Heart right ventricle (tissue), 16 donors: ENCODE measurements around the gene FTCDNL1. TPM values are rescaled to one million over a fixed set of nuclear protein-coding genes. Genes with fewer than 3 reads are reported as not detected.
A peak's percentile ranks its signal among the peaks of the same experiment; 100 is the strongest.

Experiments
- ATAC-seq, 8 donors: fragments of 200-7000 bp; cut with Tn5 transposase; one replicate each; pipeline ENCODE4 v1.9.1; 2020; ENCODE audit warnings: mild to moderate bottlenecking in 8 of 8, moderate library complexity in 8 of 8, moderate number of reproducible peaks in 1 of 8
- DNase-seq, 2 donors: peaks; one replicate each; pipeline ENCODE4 v3.0.0-alpha.2; 2020
- H3K27ac ChIP-seq, 10 donors: fragments of 200-600 bp; sonication (generic) in 2 of 10; one replicate each; pipeline versions ENCODE4 v1.5.0 to v1.8.0; 2020 to 2022; ENCODE audit warnings: mild to moderate bottlenecking in 3 of 10
- H3K27me3 ChIP-seq, 7 donors: fragments of 200-600 bp; one replicate each; pipeline ENCODE4 v1.8.0; 2021 to 2022; ENCODE audit warnings: mild to moderate bottlenecking in 2 of 7
- H3K36me3 ChIP-seq, 9 donors: fragments of 200-600 bp; sonication (generic) in 1 of 9; one replicate each; pipeline versions ENCODE4 v1.5.0 to v1.8.0; 2020 to 2022; ENCODE audit warnings: mild to moderate bottlenecking in 2 of 9
- H3K4me1 ChIP-seq, 9 donors: fragments of 200-600 bp; sonication (generic) in 1 of 9; one replicate each; pipeline versions ENCODE4 v1.5.0 to v1.8.0; 2020 to 2022; ENCODE audit warnings: mild to moderate bottlenecking in 4 of 9
- H3K4me3 ChIP-seq, 10 donors: fragments of 200-600 bp; sonication (generic) in 2 of 10; one replicate each; pipeline versions ENCODE4 v1.5.0 to v1.8.0; 2020 to 2022; ENCODE audit warnings: mild to moderate bottlenecking in 7 of 10, moderate library complexity in 2 of 10
- H3K9me3 ChIP-seq, 11 donors: fragments of 200-600 bp in 10 of 11; sonication (generic) in 2 of 11; one replicate each; pipeline versions ENCODE4 v1.5.0 to v1.8.0; 2013 to 2022; ENCODE audit warnings: mild to moderate bottlenecking in 2 of 11, control low read depth in 1 of 11, moderate library complexity in 1 of 11
- WGBS, 2 donors: extraction: QIAGEN DNeasy Blood & Tissue Kit; methylation state at CpG; one replicate each; pipeline ENCODE4 v1.1.7; 2013; ENCODE audit warnings: inconsistent platforms in 1 of 2; 5-methylcytosine and 5-hydroxymethylcytosine counted together
- intact Hi-C, 10 donors: fragments of 100-400 bp; cut with DNase I; formaldehyde crosslinking; loops; one replicate each; pipeline versions ENCODE4 v1.11.1 to v1.14.2; 2022
- long read RNA-seq, 3 donors: library from polyadenylated mRNA; unstranded; transcript quantifications; one replicate each; pipeline ENCODE4 v2.0.0, GENCODE V29; 2020 to 2021
- polyA plus RNA-seq, 2 donors: library from polyadenylated mRNA; stranded (reverse); fragments of 200-250 nt; gene quantifications; one replicate each; pipeline ENCODE4 v1.2.3, GENCODE V29; 2013
- total RNA-seq, 10 donors: library from RNA; stranded (reverse); fragmentation: NEBNext Ultra II Directional in 3 of 10; extraction: Animal tissue kit (Norgen Biotek cat#: 25700) in 3 of 10; gene quantifications; one replicate each; pipeline versions ENCODE4 v1.2.1 to v1.2.4, GENCODE V29; 2021 to 2023
- TF ChIP-seq, protein P1 (sequence below), 9 donors: fragments of 200-600 bp; sonication (generic) in 2 of 9; IDR thresholded peaks; one replicate each; pipeline versions ENCODE4 v1.5.0 to v1.8.0; 2021 to 2022; ENCODE audit warnings: antibody characterized with exemption in 9 of 9, mild to moderate bottlenecking in 5 of 9, moderate library complexity in 1 of 9
- donor health status: Arrhythmogenic right ventricular cardiomyopathy.
- donor health status: ischemic (EF 13 %, LVEDD 7.1; RV severe dilation, severe dysfunction).
- donor health status: healthy with polysubstance abuse.
- donor health status: DM: no; HTN: yes; CAD: no.
- donor health status: DM: no; HTN: no; CAD: no.
- donor health status: ischemic (EF 25% LVEDD 6.9; RV normal size, moderate dysfunction).
- donor health status: ischemic (EF 25% LVEDD 5.7; RV mildly dilated, moderate dysfunction).
- donor health status: healthy.
- donor health status: DM: yes; HTN: yes; CAD: no.
- donor health status: Ischemic cardiomyopathy.
- donor health status: ischemic (EF 35%, LVEDD 5.7; RV mildly dilated, moderate dysfunction).
- donor health status: nonischemic (EF 11% LVEDD 7.7; RV severe dilation, severe dysfunction).
- donor health status: DM: yes; HTN: yes; CAD: no.
- donor health status: PGD.
- donor health status: ischemic (EF 29% LVEDD 5.4; RV normal size, mild dysfunction).
- donor health status: nonischemic (EF 23%, LVEDD 6.1; RV moderate dilation, normal function).

Gene FTCDNL1
- total RNA-seq (1 to 10 TPM; 2.5 to 7.1 (median 4.8) TPM), polyA plus RNA-seq (under 1 TPM; 0.44 to 0.59 TPM)
- long read RNA-seq, donor 1, partial matches to known transcripts, result 0 of 3 reads
- long read RNA-seq, donor 1, other reads (novel, unspliced or antisense), result 2 of 3 reads
- long read RNA-seq, donor 2, partial matches to known transcripts, result 0 of 4 reads
- long read RNA-seq, donor 2, other reads (novel, unspliced or antisense), result 3 of 4 reads
- long read RNA-seq, donor 3, partial matches to known transcripts, result 4 of 11 reads
- long read RNA-seq, donor 3, other reads (novel, unspliced or antisense), result 6 of 11 reads

GRCh38 chr2:199850718-199851500 is at the start of gene FTCDNL1:
Gene FTCDNL1, minus strand, starts transcription at chr2:199851192. Its CDS starts 2,230 bp downstream, at chr2:199848962.
- peaks cover 0 to 27% (median 0%) of the 10 kb centered on the region in 7 donors for H3K27me3 ChIP-seq
- H3K36me3 ChIP-seq, result no peaks in the 10 kb centered on the region
- WGBS, 2 donors, result 0 to 1% methylated on average over 80 of the region's 80 CpGs
- ATAC-seq (peak; percentile 80 to 96 (median 91)), DNase-seq (peak; percentile 39 to 62)
- TF ChIP-seq, protein P1, sequence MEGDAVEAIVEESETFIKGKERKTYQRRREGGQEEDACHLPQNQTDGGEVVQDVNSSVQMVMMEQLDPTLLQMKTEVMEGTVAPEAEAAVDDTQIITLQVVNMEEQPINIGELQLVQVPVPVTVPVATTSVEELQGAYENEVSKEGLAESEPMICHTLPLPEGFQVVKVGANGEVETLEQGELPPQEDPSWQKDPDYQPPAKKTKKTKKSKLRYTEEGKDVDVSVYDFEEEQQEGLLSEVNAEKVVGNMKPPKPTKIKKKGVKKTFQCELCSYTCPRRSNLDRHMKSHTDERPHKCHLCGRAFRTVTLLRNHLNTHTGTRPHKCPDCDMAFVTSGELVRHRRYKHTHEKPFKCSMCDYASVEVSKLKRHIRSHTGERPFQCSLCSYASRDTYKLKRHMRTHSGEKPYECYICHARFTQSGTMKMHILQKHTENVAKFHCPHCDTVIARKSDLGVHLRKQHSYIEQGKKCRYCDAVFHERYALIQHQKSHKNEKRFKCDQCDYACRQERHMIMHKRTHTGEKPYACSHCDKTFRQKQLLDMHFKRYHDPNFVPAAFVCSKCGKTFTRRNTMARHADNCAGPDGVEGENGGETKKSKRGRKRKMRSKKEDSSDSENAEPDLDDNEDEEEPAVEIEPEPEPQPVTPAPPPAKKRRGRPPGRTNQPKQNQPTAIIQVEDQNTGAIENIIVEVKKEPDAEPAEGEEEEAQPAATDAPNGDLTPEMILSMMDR (IDR thresholded peaks at IDR 0.05), result peak in 6 of 9 donors; percentile 26 to 57 (median 50)
- H3K4me1 ChIP-seq, result peaks cover 0 to 15% (median 4%) of the 10 kb centered on the region in 9 donors
- H3K27ac ChIP-seq, result peak within 1 kb of the TSS in 5 of 10 donors; percentile 30 to 82 (median 48)
- no peaks in the 10 kb centered on the region for H3K9me3 ChIP-seq
- H3K4me3 ChIP-seq, result peak within 1 kb of the TSS; percentile 33 to 83 (median 68)
- intact Hi-C loops, result loop anchor here in 1 of 10 donors (10.0 kb wide), 1 partner anchor 96 kb away; no protein-coding TSS in a partner anchor

GRCh38 chr2:199896617-199897016 is 45.6 kb upstream of the FTCDNL1 start:
- H3K27ac ChIP-seq, result no peak overlapping the region
- peaks cover 0 to 4% (median 0%) of the 10 kb centered on the region in 11 donors for H3K9me3 ChIP-seq
- no peak for ATAC-seq
- intact Hi-C loops, result no loop called here
- no peaks in the 10 kb centered on the region for H3K27me3 ChIP-seq
- DNase-seq, result no peak
- 88 to 89% methylated on average over 2 of the region's 2 CpGs for WGBS, 2 donors
- no peaks in the 10 kb centered on the region for H3K36me3 ChIP-seq
- no peak overlapping the region for H3K4me3 ChIP-seq
- TF ChIP-seq, protein P1 (IDR thresholded peaks at IDR 0.05), result no peak
- H3K4me1 ChIP-seq, result no peaks in the 10 kb centered on the region

- DNase-seq (no peak), ATAC-seq (no peak)
- Histone ChIP-seq H3K4me1 (no peaks in the 10 kb centered on the region), H3K4me3 (no peak overlapping the region), H3K9me3 (peaks cover 0 to 4% (median 0%) of the 10 kb centered on the region in 11 donors), H3K27ac (no peak overlapping the region), H3K27me3 (no peaks in the 10 kb centered on the region), H3K36me3 (no peaks in the 10 kb centered on the region)
- intact Hi-C loops, result no loop called here
- TF ChIP-seq, protein P1 (IDR thresholded peaks at IDR 0.05), result no peak
- WGBS, 2 donors, result 80 to 82% methylated on average over 3 of the region's 3 CpGs
Measured at GRCh38 chr2:199895406-199895805, 44.4 kb upstream of the FTCDNL1 start.

GRCh38 chr2:199883474-199884212 is 32.7 kb upstream of the FTCDNL1 start:
- no peaks in the 10 kb centered on the region for H3K4me1 ChIP-seq
- peaks cover 0 to 9% (median 0%) of the 10 kb centered on the region in 11 donors for H3K9me3 ChIP-seq
- no peaks in the 10 kb centered on the region for H3K36me3 ChIP-seq
- no peaks in the 10 kb centered on the region for H3K27me3 ChIP-seq
- no peak overlapping the region for H3K4me3 ChIP-seq
- ATAC-seq, result no peak
- no peak for DNase-seq
- H3K27ac ChIP-seq, result no peak overlapping the region
- TF ChIP-seq, protein P1 (IDR thresholded peaks at IDR 0.05), result no peak
- intact Hi-C loops, result no loop called here
- WGBS, 2 donors, result 88 to 89% methylated on average over 6 of the region's 6 CpGs
